NB4 (cell line): Measurements from ENCODE around the gene ST6GALNAC3.

Experiments used
- DNase-seq: peaks from one replicate; pipeline ENCODE4 v3.0.0; 2010; ENCODE audit warnings: low read depth
- H3K4me3 ChIP-seq: one replicate; pipeline ENCODE4 v1.5.1; 2011; ENCODE audit warnings: mild to moderate bottlenecking, low read depth, low read length, moderate library complexity
- CTCF ChIP-seq: IDR thresholded peaks from one replicate; pipeline ENCODE4 v1.5.1; 2012; ENCODE audit warnings: low read depth, low read length
- MAX ChIP-seq: IDR thresholded peaks from 2 replicates; pipeline ENCODE4 v1.6.1; 2011; ENCODE audit warnings: low read depth, low read length
- MYC ChIP-seq: IDR thresholded peaks from 2 replicates; pipeline ENCODE4 v1.6.1; 2011; ENCODE audit warnings: low read depth, low read length
- POLR2A ChIP-seq: IDR thresholded peaks from 2 replicates; pipeline ENCODE4 v1.6.1; 2011; ENCODE audit warnings: mild to moderate bottlenecking; ENCODE audit not compliant: insufficient read length; ENCODE audit errors: extremely low read depth

ST6GALNAC3 gene

GRCh38 chr1:76615253-76616035 is 540.9 kb downstream of the ST6GALNAC3 start:
- no peak for DNase-seq
- H3K4me3 ChIP-seq = no peak overlapping the region
- no peak for TF ChIP-seq POLR2A
- no peak for TF ChIP-seq CTCF
- TF ChIP-seq MYC = no peak
- TF ChIP-seq MAX = no peak

- DNase-seq = no peak
- no peak overlapping the region for H3K4me3 ChIP-seq
- TF ChIP-seq POLR2A = no peak
- no peak for TF ChIP-seq MYC
- no peak for TF ChIP-seq CTCF
- TF ChIP-seq MAX = no peak
Measured at GRCh38 chr1:76620371-76620770, 545.8 kb downstream of the ST6GALNAC3 start.

GRCh38 chr1:76622774-76623528 is 548.4 kb downstream of the ST6GALNAC3 start:
- DNase-seq = no peak
- no peak overlapping the region for H3K4me3 ChIP-seq
- TF ChIP-seq MYC = no peak
- TF ChIP-seq MAX = no peak
- TF ChIP-seq POLR2A = no peak
- no peak for TF ChIP-seq CTCF

GRCh38 chr1:76625886-76626678 is 551.5 kb downstream of the ST6GALNAC3 start:
- DNase-seq = no peak

More at GRCh38 chr1:76625886-76626678, 551.5 kb downstream of the ST6GALNAC3 start:
- no peak overlapping the region for H3K4me3 ChIP-seq
- TF ChIP-seq POLR2A = no peak
- TF ChIP-seq MAX = no peak
- TF ChIP-seq CTCF = no peak
- no peak for TF ChIP-seq MYC
